NCI-H2081 (cell line): Measurements from ENCODE around the gene ACADSB.
A peak's percentile ranks its signal among the peaks of the same experiment; 100 is the strongest.

Experiments used
- DNase-seq, 2 experiments: peaks; one replicate each; lab custom pipeline; 2025; lab: John Stamatoyannopoulos, UW

The ACADSB gene

DNA sequence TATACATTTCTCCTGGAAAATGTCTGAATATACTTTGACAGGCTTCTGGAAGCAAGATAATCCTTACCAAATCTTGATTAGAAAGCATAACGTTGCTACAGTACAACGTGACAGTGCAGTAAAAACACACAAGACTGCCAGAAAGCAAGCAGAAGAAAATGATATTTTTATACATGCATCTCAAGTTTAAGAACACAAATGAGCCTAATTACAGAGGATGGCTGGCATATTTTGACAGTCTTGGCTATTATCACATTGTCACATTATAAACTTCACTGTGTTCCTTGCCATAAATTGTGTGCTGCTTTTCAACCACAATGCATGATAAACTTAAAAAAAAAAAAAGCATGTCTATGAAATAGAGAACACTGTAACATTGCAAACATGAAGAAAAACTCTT, 4.5 kb upstream of the ACADSB start:
- DNase-seq = no peak

DNA sequence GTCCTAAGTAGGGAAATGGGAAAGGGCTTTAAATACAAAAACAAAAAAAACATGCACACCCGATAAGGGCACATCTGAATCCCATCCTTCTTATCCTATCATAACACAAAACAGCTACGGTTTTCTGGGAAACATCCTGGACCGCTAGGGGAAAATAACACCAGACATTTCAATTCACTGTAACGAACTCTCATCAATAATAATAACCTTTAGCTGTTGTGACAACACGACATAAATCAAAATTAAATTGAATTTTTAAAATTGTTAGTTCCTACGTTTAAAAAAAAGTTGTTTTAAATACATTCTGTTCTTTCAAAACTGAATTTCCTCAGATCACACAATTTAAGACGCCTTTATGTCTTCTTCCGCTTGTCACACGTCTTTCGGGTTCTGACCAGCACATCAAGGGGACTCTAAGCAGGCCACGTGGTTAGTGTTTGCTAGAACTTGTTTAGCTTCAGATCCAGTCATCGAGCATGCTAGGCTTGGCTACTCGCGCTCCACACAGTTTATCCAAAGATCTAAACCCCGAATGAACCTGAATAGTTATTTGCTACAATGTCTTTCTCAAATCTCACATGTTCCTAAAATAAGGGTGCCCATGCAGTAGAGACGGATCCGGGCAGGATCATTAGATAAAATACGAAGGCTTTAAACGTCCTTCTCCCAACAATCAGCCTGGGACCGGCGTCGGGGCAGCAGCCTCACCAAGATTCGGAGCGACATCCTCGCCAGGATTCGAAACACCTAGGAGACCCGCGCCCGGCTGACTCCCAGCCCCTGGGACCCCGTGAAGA, 1.1 kb upstream of the ACADSB start:
- DNase-seq = peak in 1 of 2 experiments; percentile 31

DNA sequence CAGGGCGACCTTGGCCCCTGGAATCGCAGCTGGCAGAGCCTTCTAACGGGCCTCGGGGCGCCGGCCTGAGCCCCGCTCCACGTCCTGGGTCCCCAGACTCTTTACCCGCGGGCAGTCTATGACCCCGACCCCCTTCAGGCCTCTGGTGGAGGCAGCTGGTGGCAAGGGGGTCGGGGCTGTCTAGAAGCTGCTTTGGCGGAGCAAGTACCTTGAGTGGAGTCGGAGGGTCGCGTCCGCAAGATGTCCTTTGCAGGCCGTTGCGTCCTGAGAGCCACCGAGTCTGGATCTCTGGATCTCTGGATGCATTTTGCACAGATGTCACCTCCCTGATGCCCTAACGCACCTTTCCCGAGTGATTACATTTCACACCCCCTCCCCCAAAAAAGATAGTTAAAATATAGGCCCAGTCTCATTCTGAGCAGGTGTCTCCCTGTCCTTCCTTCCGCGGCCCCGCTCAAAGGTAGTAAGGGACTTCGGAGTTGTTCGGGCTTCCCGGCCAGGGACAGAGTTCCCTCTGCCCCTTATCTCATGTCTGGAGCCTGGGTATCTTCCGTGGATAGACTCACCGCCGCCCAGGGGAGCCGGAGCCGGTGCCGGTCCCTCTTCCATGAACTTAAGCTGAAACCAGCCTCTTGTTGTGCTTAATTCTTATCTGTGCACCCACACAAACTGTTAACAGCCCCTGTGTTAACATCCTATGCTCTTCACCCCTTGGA, 457 bp downstream of the ACADSB start:
- no peak for DNase-seq

DNA sequence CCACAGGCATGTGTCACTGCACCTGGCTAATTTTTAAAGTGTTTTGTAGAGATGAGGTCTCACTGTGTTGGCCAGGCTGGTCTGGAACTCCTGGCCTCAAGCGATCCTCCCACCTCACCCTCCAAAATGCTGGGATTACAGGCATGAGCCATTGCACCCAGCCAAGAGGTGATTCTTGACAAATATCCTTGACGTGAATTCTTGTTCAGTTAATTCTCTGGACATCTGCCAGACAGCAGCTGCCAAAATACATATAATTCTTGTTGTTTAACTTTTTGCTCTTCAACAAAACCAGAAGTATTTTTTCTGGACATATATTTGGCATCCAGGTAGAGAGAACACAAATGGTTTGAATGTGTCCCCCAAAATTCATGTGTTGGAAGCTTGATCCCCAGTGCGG, 3.2 kb downstream of the ACADSB start:
- DNase-seq = no peak

DNA sequence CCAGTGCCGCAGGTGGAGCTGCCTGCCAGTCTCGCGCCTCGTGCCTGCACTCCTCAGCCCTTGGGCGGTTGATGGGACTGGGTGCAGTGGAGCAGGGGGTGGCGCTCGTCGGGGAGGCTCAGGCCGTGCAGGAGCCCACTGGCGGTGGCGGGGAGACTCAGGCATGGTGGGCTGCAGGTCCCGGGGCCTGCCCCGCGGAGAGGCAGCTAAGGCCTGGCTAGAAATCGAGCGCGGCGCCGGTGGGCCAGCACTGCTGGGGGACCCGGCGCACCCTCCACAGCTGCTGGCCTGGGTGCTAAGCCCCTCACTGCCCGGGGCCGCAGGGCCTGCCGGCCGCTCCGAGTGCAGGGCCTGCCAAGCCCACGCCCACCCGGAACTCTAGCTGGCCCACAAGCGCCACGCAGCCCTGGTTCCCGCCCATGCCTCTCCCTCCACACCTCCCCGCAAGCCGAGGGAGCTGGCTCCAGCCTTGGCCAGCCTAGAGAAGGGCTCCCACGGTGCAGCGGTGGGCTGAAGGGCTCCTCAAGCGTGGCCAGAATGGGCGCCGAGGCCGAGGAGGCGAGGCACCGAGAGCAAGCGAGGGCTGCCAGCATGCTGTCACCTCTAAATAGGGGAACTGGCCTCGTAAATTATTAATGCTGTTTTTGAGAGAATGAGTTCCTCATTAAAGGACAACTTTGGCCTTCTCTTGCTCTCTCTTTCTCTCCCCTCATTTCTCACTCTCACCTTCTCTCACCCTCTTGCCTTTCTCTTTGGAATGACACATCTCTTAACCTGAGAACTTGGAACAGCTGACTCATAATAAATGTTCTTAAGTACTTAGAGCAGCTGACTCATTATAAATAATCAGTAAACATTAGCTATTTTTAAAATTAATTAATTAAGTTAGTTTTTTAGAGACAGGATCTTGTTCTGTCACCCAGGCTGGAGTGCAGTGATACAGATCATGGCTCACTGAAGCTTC, 4.9 kb downstream of the ACADSB start:
- no peak for DNase-seq

DNA sequence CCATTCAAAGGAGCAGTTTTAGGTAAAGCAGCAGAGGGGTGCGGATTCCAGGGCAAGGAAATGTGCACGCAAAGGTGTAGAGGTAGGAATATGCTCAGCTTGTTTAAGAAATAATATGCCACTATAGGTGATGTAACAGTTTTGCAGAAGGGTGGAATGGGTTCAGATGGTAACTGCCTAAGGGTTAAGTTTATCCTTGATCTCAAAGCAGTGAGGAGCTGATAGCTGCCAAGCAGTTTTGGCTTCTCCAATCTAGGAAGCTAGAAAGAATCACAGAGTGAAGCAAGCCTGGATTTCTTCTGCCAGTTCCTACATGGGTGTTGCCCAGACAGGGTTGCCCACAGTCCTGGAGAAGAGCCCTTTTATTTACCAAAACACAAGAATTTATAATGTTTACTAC, 6.0 kb downstream of the ACADSB start:
- no peak for DNase-seq

DNA sequence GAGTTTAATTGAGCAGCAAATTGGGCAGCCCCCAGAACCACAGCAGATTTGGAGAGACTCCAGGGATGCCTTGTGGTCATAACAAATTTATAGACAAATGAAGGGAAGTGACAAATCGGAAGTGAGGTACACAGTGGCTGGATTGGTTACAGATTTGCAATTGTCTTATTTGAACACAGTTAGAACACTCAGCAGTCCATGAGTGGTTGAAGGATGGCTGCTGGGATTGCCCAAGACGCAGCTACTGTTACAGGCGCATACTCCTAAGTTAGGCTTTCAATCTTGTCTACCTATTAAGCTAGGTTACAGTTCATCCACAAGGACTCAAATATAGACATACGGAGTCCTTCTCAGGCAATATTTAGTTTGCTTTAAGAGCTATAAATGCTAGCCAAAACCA, 7.4 kb downstream of the ACADSB start:
- no peak for DNase-seq

DNA sequence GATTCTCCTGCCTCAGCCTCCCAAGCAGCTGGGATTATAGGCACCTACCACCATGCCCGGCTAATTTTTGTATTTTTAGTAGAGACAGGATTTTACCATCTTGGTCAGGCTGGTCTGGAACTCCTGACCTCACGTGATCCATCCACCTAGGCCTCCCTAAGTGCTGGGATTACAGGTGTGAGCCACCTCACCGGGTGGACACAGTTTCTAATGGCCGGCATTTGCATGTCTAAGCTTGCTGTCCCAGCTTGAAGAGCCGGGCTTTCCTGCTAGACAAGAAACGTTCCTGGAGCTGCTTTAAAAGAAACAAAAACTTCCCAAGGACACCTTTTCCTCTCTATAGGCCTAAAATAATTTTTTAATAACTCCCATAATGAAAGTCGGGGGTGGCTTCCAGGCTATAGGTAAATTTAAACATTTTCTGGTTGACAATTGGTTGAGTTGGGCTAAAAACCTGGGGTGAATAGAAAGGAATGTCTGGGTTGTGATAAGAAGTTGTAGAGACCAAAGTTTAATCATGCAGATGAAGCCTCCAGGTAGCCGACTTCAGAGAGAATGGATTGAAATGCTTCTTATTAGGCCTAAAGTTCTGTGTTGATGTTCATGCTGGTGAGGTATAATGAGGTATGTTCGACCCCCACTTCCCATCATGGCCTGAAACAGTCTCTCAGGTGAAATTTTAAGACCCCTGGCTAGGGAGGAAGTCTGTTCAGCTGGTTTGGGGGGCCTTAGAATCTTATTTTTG, 8.8 kb downstream of the ACADSB start:
- no peak for DNase-seq

DNA sequence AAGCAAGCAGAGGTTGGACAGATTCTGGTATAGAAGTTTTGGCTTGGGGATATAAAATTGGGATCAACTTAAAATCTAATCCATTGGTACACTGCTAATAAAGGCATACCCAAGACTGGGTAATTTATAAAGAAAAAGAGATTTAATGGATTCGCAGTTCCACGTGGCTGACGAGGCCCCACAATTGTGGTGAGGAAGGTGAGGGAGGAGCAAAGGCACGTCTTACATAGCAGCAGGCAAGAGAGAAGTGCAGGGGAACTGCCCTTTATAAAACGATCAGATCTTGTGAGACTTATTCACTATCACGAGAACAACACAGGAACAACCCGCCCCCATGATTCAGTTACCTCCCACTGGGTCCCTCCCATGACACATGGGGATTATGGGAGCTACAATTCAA, 9.7 kb downstream of the ACADSB start:
- no peak for DNase-seq

DNA sequence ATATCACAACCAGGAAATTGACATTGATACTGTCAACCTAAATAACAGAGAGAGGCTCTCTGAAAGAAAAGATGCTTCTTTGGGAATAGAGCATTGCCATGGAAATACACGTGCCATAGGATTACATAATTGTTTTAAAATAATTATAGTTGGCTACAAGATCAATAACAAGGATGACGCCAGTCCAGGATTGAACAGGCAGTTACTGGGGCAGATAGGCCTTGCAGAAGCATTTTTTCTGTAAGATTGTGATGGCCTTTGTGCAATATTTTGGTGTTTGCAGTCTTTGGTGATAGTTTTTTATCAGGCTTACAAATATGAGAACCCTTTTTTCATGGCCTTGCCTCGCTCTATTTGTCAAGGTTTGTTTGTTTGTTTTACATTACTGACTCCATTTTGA, 10.5 kb downstream of the ACADSB start:
- no peak for DNase-seq

DNA sequence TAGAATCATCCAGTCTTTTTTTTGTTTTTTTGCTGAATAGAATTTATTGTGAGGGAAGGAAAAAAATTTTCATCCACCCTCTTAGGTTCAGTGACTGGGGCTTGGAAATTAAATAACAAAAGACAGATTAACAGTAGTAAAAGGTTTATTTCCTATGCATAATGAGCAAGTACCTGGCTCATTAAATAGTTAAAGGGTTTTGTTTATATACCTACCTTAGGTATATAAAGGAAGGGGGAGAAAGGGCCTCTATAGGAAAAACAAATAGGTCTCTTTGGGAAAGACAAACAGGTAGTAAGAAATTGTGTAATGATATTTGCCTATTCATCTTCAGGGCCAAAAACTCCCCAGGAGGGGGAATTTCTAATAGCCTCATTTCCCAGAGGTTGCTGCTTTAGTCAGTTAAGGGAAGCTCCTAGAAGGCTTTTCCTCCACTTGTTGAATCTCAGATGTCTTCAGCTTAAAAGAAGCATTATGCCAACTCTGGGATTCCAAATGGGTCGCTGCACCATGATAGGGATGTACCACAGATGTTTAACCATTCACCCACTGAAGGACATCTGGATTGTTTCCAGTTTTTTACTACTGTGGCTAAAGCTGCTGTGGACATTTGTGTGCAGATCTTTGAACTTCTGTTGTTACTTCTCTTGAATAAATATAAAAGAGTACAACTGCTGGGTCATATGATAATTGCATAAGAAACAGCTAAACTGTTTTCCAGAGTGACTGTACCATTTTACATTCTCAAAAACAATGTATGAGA, 11.3 kb downstream of the ACADSB start:
- peak in 1 of 2 experiments; percentile 43 for DNase-seq

DNA sequence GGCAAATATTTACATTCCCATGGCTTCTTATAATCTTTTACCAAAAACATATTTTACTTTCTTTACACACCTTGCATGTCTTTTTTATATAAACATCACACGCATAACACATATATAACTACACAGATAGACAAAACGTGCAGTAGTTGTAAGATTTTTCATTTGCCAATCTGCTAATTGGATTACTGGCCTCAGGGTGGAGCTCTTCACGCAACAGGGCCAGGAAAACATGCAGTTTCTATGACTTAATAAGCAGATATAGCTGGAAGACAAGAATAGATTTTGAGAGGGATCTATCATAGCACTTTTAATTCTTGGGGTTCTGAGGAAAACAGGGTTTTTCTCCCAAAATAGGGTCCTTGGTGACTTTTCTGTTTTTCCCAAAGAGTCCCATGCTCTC, 12.7 kb downstream of the ACADSB start:
- DNase-seq = no peak

DNA sequence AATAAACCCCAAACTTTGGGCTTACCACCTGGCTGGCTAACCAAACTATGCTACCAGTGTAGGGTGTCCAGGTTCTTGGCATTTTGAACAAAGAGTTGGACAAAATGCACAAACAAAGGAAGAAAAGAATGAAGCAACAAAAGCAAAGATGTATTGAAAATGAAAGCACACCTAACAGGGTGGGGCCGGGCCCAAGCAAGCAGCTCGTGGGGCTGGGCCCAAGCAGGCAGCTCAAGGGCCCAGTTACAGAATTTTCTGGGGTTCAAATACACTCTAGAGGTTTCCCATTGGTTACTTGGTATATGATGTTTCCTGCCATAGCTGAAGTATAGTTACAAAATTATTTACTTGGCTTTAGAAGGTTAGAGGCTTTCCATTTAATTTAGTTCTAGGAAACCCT, 15.7 kb downstream of the ACADSB start:
- no peak for DNase-seq

DNA sequence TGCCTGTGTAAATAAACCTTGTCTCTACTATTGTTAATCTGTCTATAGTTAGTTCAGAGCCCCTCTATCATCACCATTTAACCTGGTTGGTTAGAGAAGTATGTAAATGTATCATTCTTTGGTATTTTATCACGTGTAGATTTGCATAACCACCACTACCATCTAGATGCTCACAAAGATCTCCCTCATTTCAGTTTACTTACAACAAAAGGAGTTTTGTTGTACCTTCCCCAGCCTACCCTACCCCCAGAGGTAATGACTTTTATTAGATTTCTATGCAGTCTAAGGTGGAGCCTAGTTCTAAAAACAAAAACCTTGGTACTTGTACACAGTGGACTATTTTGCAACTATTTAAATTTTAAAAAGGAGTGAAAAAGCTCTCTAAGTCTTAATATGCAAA, 17.5 kb downstream of the ACADSB start:
- no peak for DNase-seq

DNA sequence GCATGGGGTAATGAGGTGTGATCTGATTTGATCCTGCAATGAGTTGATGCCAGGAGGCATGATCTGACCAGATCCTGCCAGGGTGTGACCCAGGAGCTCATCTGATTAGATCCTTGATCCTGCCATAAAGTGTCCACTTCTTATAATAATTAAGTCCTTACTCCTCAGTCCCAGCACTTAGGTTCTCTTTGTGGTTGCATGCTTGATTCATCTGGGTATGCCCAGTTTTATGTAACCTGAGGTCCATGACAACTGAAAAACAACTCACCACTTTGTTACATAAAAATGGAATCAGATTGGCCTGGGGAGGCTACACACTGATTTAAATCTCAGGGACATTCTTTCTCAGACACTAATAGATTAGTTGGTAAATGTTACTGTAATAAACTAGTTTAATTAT, 19.1 kb downstream of the ACADSB start:
- no peak for DNase-seq

DNA sequence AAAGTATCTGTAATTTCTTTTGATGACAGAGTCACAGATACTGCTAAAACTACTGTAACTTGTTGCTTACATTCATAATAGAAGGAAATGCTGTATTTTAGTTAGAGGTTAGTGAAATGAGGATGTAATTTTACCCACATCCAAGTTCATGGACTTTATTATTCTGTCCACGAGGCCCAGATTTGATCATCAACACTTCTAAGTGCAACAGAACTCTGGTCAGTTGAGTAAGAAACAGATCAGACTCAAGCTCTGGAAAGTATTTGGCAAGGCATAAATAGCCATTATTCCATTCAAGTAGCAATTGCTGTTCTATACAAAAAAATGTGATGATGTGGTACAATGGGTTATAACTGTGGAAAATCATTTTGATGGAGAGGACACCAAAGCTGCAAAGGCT, 22.3 kb downstream of the ACADSB start:
- DNase-seq = no peak

DNA sequence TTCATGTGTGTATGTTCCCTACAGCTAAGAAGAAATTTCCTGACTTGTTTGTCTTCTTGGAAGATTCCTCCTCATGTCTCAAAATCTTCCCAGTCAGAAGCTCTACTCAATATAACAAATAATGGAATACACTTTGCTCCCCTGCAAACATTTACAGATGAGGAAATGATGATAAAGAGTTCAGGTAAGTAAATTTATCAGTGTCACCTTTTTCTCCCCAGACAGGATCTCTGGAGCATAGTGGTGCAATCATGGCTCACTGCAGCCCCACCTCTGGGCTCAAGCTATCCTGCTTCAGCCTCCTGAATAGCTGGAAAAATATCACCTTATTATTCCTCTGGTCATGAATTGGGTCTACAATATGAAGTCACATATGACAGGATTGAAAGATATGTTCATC, 25.5 kb downstream of the ACADSB start:
- no peak for DNase-seq

DNA sequence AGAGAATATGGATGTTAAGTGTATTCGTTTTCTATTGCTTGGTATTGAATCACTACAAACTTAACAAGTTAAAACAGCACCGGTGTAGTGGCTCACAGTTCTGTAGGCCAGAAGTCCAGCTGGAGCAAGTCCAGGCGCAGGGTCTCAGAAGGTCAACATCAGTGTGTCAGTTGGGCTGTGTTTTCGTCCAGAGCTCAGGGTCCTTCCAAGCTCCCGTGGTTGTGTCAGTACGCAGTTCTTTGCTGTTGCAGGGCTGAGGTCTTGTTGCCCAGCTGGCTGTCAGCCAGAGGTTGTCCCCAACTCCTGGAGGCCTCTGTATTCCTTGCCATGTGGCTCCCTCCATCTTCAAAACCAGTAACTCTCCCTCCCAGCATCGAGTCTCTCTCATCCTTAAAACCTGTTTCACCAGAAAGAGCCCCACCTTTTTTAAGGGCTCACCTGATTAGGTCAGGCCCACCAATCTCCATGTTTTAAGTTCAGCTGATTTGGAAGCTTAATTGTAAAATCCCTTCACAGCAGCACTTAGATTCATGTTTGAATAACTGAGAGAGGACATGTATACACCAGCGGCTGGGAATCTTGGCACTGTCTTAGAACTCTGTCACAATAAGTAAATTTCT, 26.8 kb downstream of the ACADSB start:
- DNase-seq = no peak

DNA sequence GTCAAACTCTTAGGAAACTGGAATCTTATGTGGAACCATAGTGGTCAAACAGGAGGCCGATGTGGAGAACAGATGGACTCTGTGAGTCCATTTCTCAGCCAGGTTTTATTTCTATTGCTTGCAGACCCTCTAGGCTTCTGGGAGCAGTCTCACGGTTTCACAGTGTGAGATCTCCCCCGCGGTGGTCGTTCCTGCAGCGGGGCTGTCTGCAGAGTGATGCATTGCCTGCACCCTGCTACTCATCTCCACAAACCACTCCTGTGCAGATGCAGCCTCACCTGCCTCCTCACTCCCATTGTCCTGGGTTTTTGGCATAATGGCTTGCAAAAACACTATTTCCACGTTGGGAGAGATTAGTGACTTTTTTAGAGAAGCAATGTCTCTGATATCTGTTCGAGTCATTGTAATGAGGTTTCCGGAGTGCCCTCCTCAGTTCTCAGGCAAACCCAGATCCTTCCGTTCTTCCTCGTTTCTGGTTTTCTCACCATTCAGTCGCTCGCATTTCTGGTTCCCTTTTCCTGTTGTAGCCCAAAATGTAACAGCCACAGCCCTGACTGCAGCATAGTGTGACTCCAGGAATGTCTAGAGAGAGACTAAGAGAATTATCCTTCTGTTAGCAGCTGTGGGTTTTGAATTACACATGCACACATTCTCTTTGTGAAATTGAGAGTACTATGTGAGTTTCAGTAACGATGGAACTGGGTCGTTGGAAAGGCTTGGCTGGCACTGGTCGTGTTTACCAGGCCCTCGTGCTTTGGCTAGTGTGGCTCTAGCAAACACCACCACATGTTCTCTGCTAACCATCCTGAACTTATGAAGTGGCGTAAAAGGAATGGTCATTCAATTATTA, 30.2 kb downstream of the ACADSB start:
- no peak for DNase-seq

DNA sequence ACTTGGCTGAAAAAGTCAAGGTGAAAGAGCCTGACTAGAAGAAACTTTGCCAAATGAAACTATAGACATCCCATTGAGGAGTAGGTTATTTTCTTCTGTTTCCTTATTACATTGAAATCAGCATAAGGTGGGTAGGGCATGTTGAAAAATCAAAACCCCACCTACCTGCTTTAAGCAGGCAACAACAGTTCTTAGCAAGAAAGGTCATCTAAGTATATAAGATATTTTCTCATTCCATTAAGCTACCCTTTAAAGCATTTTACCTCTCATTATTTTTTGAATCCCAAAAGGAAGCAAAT, 30.8 kb downstream of the ACADSB start:
- no peak for DNase-seq
